ENCODE results near the gene NLGN1. TPM values are rescaled to one million over a fixed set of nuclear protein-coding genes. Genes with fewer than 3 reads are reported as not detected.

The NLGN1 gene
- total RNA-seq, 1 donor from 2014 or later, result 50.2 TPM

DNA sequence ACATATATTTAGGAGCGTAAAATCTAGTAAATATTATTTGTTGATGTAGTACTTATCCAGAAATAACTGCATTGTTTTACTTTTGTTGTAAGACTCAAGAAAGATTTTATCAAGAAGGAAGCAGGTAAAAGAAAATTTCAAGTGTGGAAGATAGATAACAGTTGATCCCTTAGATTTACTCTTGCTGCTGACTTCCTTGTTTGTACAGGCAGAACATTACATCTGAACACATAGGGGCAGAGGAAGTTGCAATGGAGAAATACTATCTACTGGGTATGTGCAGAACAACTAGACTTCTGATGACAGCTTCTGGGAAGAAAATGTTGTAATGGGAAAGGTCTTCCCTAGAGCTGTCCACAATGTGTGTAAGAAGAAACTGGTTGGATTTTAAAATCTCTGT is 350.6 kb downstream of the NLGN1 start:
- H3K27ac Mint-ChIP-seq (ENCODE audit: unreplicated experiment), result no peak overlapping the region
- TF ChIP-seq, protein P1, sequence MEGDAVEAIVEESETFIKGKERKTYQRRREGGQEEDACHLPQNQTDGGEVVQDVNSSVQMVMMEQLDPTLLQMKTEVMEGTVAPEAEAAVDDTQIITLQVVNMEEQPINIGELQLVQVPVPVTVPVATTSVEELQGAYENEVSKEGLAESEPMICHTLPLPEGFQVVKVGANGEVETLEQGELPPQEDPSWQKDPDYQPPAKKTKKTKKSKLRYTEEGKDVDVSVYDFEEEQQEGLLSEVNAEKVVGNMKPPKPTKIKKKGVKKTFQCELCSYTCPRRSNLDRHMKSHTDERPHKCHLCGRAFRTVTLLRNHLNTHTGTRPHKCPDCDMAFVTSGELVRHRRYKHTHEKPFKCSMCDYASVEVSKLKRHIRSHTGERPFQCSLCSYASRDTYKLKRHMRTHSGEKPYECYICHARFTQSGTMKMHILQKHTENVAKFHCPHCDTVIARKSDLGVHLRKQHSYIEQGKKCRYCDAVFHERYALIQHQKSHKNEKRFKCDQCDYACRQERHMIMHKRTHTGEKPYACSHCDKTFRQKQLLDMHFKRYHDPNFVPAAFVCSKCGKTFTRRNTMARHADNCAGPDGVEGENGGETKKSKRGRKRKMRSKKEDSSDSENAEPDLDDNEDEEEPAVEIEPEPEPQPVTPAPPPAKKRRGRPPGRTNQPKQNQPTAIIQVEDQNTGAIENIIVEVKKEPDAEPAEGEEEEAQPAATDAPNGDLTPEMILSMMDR (IDR thresholded peaks at IDR 0.05; ENCODE audit: partially characterized antibody, unreplicated experiment), result no peak

DNA sequence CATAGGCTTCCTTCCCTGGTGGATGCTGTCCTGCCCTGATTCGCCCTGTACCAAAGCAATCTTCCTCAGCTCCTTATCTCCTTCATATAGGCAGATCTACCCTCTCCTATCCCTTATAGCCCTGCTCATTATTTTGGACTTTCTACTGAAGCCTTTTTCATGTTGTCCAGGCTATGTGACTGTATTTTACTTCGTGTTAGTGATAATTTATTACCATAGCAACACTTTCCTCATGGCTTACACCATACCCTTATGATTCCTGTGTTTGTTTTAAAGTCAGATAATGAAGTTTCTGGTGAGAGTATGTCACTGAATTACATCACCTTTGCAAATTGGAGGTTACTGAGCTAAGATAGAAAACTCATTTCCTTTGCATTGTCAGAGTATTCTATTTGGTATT is 352.6 kb downstream of the NLGN1 start:
- TF ChIP-seq, protein P1 (IDR thresholded peaks at IDR 0.05; ENCODE audit: partially characterized antibody, unreplicated experiment), result no peak

More for the DNA sequence above, 350.6 kb downstream of the NLGN1 start:
- Mint-ChIP-seq H3K4me3 (ENCODE audit: unreplicated experiment) (no peak overlapping the region), H3K27me3 (ENCODE audit: unreplicated experiment) (no peaks in the 10 kb centered on the region), H3K36me3 (ENCODE audit: unreplicated experiment) (no peaks in the 10 kb centered on the region), H3K4me1 (ENCODE audit: low read depth, unreplicated experiment) (no peaks in the 10 kb centered on the region), H3K9me3 (ENCODE audit: unreplicated experiment) (no peaks in the 10 kb centered on the region)
- DNase-seq, result no peak

DNA sequence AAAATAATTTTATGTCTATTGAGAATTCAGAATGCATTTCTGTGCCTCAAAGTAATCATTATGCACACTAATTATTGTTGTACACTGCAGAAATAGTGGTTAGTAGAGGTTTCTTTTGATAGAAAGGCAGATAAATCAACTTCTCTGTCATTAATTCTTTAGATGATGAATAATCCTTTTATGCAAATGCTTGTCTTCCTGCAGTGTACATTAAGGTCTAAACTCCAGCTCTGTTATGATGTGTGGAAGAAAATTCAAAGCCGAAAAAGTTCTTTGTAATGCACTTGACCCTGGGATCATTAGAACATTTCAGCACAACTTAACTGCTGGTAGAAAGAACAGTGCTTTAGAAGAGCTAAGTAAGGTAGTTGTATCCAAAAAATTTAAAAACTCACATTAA is 353.0 kb downstream of the NLGN1 start:
- Mint-ChIP-seq H3K4me1 (ENCODE audit: low read depth, unreplicated experiment) (peaks cover 2% of the 10 kb centered on the region), H3K9me3 (ENCODE audit: unreplicated experiment) (no peaks in the 10 kb centered on the region), H3K4me3 (ENCODE audit: unreplicated experiment) (no peak overlapping the region), H3K27ac (ENCODE audit: unreplicated experiment) (no peak overlapping the region), H3K27me3 (ENCODE audit: unreplicated experiment) (no peaks in the 10 kb centered on the region), H3K36me3 (ENCODE audit: unreplicated experiment) (no peaks in the 10 kb centered on the region)
- DNase-seq, result no peak
- TF ChIP-seq, protein P1 (IDR thresholded peaks at IDR 0.05; ENCODE audit: partially characterized antibody, unreplicated experiment), result no peak

More for the DNA sequence above, 352.6 kb downstream of the NLGN1 start:
- Mint-ChIP-seq H3K36me3 (ENCODE audit: unreplicated experiment) (no peaks in the 10 kb centered on the region), H3K27ac (ENCODE audit: unreplicated experiment) (no peak overlapping the region), H3K4me3 (ENCODE audit: unreplicated experiment) (no peak overlapping the region), H3K4me1 (ENCODE audit: low read depth, unreplicated experiment) (no peaks in the 10 kb centered on the region), H3K9me3 (ENCODE audit: unreplicated experiment) (no peaks in the 10 kb centered on the region), H3K27me3 (ENCODE audit: unreplicated experiment) (no peaks in the 10 kb centered on the region)
- DNase-seq, result no peak

DNA sequence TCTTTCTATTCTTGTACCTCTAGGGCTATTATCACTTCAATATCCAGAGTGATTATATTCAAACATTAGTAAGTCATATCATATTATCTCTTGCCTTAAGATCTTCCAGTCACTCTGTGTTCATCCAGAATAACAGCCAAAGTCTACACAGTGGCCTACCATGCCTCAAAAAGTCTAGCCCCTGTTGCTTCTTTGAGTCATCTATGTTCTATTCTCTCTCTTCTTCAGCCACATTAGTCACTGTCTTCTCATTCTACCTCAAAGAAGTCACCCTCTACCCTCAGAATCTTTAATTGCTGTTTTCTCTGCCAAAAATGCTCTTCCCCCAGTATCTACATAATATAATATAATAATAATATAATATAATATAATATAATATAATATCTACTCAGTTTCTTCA is 356.0 kb downstream of the NLGN1 start:
- TF ChIP-seq, protein P1 (IDR thresholded peaks at IDR 0.05; ENCODE audit: partially characterized antibody, unreplicated experiment), result no peak
- DNase-seq, result no peak
- Mint-ChIP-seq H3K9me3 (ENCODE audit: unreplicated experiment) (no peaks in the 10 kb centered on the region), H3K4me3 (ENCODE audit: unreplicated experiment) (no peak overlapping the region), H3K27ac (ENCODE audit: unreplicated experiment) (no peak overlapping the region), H3K4me1 (ENCODE audit: low read depth, unreplicated experiment) (peaks cover 2% of the 10 kb centered on the region), H3K27me3 (ENCODE audit: unreplicated experiment) (no peaks in the 10 kb centered on the region), H3K36me3 (ENCODE audit: unreplicated experiment) (no peaks in the 10 kb centered on the region)

DNA sequence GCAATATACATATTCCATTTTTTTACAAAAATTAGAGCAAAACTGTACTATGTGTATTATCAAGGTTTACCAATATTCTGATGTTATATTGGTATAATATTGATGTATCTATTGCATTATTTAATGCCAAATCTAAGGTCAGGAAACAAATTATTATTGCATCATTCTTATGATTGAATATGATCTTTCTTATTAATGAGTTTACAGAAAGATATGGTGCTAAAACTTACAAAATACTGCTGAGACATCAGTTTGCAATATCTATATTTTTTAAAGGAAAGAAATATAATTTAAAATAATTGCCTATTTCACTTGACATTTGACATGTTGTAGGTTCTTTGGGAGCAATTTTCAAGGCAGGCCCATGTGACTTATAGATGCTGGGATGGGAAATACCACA is 357.6 kb downstream of the NLGN1 start:
- peaks cover 2% of the 10 kb centered on the region for H3K4me1 Mint-ChIP-seq (ENCODE audit: low read depth, unreplicated experiment)
- H3K36me3 Mint-ChIP-seq (ENCODE audit: unreplicated experiment), result no peaks in the 10 kb centered on the region
- no peak for DNase-seq
- no peaks in the 10 kb centered on the region for H3K27me3 Mint-ChIP-seq (ENCODE audit: unreplicated experiment)
- TF ChIP-seq, protein P1 (IDR thresholded peaks at IDR 0.05; ENCODE audit: partially characterized antibody, unreplicated experiment), result no peak
- no peak overlapping the region for H3K27ac Mint-ChIP-seq (ENCODE audit: unreplicated experiment)
- peaks cover 1% of the 10 kb centered on the region for H3K9me3 Mint-ChIP-seq (ENCODE audit: unreplicated experiment)
- no peak overlapping the region for H3K4me3 Mint-ChIP-seq (ENCODE audit: unreplicated experiment)
